Measurements from ENCODE around the gene OPCML.

Gene OPCML

DNA sequence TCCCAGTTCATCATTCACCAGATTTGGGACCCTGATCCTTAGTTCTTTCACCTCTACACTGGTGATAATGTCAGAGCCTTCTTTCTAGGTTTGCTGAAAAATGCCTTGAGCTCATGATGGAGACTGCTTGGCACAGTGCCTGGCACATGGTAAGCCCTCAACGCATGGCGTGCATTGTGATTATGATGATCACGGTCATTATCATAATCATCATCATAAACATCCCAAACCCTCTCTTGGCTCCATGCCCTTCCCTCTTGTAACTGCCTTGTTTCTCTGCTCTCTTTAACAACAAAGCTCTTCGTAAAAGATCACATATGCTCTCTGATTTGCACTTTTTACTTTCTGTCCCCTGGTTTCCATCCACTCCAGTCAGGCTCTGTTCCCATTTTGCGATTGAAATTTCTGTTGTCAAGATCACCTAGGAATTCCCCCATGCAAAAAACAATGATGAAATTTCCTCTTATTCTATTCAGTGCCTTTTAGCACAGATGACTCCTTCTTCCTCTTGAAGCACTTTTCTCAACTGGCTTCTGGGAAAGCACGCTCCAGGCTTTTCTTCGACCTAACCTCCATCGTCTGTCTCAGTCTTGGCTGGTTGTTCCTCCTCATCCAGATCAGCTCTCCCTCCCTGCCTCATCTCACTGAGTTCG lies 479.1 kb downstream of the OPCML start:
- DNase-seq: no peak

DNA sequence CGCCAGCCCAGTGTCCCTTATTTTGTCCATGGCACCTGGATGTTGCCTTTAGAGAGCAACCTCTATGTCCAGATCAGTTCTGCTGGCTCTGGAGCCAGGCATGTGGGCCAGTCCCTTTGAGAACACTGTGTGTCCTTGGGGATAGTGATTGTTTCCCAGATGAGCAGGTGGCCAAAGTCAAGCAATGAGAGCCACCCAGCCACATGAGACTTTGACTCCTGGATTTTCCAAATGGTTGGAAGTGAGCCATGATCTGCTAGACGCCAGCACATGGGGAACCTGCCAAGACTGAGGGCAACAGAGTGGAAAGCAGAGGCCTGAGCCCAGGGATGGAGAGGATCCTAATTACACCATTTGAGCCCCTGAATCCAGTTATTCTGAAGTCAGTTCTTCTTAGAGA lies 479.8 kb downstream of the OPCML start:
- DNase-seq: no peak

- DNase-seq: no peak
Observed at GRCh38 chr11:133049244-133050019, 482.9 kb downstream of the OPCML start.

- DNase-seq: no peak
Observed at GRCh38 chr11:133048270-133048669, 484.0 kb downstream of the OPCML start.

DNA sequence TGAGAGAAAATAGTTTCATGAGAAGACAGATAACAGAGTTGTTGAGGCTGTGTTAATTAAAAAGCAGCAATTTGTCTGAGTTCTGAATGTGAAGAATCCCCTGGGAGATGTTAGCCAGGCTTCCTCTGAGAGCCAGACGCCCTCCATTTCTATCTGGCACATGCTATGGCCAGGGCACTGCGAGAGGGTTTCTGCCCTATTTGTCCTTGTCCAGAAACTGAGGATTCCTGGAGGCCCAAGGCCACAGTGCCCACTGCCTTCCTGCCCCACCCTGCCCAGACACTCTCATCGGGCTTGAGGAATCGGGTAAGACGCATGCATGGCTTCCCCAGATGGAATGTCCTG lies 484.6 kb downstream of the OPCML start:
- no peak for DNase-seq

DNA sequence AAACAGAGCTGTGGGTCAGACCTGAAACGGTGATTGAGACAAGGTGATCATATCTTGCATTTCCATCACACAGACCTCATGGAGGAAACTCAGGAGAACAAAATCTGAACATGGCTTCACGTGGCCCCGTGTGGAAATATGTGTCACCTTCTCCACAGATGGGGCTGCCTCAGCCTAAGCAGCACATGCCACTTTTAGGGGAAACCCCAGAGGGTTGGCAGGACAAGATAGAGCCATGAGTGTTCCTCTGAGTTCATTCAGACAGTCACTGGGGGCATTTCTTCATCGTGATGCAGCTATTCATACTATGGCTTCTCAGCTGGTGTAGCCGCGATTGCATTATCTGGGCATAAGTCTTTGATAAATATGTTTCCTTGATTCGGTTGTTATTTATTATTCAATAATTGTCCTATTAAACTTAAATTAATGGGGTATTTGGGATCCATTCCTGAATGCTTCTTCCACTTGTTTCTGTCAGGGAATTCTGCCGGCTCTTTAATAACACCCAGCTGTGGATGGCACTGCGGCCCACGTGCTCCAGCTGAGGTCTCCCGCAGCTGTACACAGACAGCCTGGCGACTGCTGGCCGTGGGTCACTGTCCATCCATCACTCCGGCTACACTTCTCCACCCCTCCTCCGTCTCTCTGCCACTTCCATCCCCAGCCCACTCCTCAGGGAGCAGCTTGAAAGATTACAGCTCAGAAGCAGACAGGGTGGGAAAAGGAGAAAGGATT lies 485.1 kb downstream of the OPCML start:
- DNase-seq: no peak

GRCh38 chr11:133046252-133046651 lies 486.0 kb downstream of the OPCML start:
- no peak for DNase-seq

- no peak for DNase-seq
Observed at GRCh38 chr11:133041928-133042882, 490.1 kb downstream of the OPCML start.

GRCh38 chr11:133041181-133041580 lies 491.1 kb downstream of the OPCML start:
- DNase-seq: no peak

DNA sequence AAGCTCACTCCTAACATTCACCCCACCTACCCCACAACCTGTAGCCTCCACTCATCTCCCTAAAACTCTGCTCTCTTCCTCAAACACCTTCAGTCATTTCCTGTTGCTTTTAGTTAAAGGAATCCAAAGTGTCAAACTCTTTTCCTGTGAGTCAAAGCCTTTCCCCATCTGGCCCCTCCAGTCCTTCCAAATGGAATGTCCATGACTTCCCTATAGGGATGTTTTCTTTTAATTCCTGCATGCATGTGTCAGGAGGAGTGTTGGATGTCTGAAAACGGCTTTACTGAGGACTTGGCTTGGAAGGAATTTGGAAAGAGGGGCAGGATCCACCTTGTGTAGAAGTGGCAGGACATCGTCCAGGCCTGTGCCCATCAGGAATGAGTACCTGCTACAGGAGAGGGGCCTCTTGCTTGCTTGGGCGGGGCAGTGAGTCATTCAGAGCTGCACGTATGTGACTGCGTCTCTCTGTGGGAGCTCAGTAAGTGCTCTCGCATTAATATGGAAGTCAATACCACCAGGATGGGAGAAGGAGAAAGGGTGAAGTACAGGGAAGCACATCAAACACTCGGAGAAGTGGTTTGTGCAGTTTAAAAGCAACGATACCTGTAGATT lies 491.9 kb downstream of the OPCML start:
- no peak for DNase-seq

- DNase-seq: no peak
Observed at GRCh38 chr11:133038850-133039249, 493.5 kb downstream of the OPCML start.

- no peak for DNase-seq
Observed at GRCh38 chr11:133034929-133035328, 497.4 kb downstream of the OPCML start.

GRCh38 chr11:133029107-133029506 lies 503.2 kb downstream of the OPCML start:
- DNase-seq: no peak

- DNase-seq: no peak
Observed at GRCh38 chr11:133026952-133027351, 505.3 kb downstream of the OPCML start.

DNA sequence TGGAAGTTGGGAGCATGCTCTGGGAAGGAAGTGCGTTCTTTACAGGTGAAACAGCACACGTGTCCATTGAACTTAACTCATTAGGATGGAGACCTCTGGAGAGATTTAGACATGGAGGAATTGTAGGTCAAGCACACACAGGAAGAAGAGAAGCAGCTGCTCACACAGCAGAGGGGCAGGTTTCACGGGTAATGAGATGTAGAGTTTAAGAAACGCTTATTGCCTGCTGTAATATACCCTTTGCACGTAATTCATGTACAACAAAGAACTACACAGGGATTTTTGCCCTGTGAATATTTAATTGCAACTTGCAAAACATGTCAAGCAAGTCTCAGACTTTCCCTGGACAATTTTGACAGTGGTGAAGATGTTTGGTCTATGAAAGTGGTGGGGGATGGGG lies 508.0 kb downstream of the OPCML start:
- no peak for DNase-seq

GRCh38 chr11:133023232-133023631 lies 509.1 kb downstream of the OPCML start:
- DNase-seq: no peak

- DNase-seq: no peak
Observed at GRCh38 chr11:133021553-133021952, 510.7 kb downstream of the OPCML start.

GRCh38 chr11:133020372-133020714 lies 512.0 kb downstream of the OPCML start:
- no peak for DNase-seq

DNA sequence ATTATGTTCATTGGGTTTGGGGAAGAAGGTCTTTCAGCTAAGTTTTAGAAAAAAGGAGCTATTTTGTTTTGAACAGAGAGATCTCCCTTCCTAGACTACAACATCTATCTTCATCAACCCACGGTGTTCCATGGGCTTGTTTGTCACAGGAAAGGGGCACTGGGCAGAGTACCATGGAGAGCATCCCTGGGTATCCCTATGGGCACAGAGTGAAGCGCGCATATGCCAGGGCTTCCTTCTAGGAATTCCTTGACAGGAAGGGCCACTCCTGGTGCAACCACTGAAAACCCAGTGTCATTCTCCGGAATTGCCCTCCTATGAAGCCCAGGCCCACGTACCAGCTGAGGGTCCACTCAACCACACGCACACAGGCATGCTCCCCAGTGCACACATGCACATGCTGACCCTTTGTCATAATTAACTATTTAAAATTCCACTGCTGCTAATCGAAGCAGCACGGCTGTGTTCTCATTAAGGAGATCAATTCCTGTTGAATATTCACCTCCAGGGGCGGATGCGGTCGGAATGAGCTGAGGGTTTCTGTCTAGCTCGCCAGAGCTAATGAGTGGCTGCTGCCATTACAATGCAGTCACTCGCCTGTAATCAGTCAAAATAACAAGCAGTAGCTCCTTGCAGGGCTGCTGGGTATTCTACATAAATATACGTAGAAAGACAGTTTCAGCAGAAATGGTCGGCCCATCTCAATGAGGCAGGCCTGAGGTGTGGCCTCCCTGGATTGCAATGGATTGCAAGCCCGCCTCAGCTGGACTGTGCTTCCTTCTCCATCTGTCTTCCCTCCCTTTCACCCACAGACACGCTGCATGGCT lies 512.5 kb downstream of the OPCML start:
- DNase-seq: no peak

DNA sequence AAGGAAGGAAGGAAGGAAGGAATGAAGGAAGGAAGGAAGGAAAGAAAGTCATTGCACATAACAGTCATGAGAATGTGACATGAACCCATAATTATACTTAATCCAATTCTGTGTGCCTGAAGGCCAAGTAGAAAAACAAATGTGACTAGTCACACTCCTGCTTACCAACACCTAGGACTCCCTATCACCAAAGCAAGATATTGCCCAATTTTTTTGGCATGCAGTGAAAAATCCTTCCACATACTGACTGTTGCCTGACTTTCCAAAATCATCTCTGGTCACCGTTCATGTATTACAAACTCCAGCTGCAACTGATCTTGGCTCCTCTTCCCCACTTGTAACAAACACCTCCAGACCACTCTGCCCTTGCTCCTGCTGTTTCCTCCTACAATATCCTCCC lies 516.8 kb downstream of the OPCML start:
- no peak for DNase-seq

GRCh38 chr11:133014337-133014736 lies 518.0 kb downstream of the OPCML start:
- DNase-seq: no peak

GRCh38 chr11:133012803-133013202 lies 519.5 kb downstream of the OPCML start:
- DNase-seq: no peak
